ENCODE measurements around the gene FBXO46.
"Not testable (repeated sequence)": the region's sequence is repeated elsewhere in the genome, so short reads cannot be mapped to it uniquely, and the experiment has no call there.

FBXO46 gene

DNA sequence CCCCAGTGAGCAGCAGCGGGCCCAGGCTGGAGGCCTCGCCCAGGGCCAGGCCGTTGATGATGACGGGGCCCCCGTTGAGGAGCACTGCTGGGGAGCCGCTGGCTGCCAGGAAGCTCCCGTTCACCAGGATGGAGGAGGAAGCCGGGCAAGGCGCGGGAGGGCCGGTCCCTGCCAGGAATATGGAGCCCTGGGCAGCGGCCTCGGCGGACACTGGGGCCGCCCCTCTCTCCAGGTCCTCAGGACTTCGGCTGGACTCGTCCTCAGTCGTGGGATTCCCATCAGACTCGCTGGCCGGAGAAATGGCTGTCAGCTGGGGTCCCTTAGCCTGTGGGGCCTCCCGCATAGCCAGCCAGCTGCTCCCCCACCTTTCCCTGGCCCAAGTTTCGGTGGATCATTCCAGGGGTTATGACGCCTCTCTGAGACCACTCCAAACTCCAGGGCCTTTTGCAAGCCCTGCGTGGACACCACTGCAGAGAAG, 36.2 kb upstream of the FBXO46 start:
- DNase-seq (ENCODE audit: low read depth in 3 of 3, low spot score in 1 of 3) = no peak

DNA sequence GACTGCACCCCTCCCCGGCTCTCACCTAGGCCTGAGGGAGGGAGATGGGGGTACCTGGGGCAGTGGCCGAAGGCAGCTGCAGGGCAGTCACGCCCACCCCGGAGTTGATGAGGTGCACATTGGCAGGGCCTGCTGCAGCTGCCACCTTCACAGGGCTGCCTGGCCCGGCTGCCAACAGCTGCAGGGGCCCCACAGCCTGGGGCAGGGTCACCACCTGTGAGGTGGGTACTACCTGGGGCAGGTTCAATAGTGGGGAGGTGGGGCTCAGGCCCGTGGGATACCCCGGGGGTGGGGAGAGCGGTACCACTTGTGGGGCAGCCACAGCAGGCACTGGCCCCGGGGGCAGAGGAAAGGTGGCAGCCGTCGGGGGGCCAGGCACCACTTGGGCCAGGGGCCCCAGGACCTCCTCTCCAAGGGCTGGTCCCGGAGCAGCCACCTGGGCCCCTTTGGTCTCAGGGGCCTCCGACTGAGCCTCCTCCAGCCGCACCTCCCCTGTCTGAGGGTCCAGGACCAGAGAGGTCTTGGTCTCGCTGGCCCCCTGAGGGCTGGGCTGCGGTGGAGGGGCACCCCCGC, 35.7 kb upstream of the FBXO46 start:
- DNase-seq (ENCODE audit: low read depth in 3 of 3, low spot score in 1 of 3) = no peak

GRCh38 chr19:45765702-45766295, 35.1 kb upstream of the FBXO46 start:
- no peak for DNase-seq (ENCODE audit: low read depth in 3 of 3, low spot score in 1 of 3)

GRCh38 chr19:45764945-45765701, 34.4 kb upstream of the FBXO46 start:
- no peak for DNase-seq (ENCODE audit: low read depth in 3 of 3, low spot score in 1 of 3)

GRCh38 chr19:45764475-45764874, 33.8 kb upstream of the FBXO46 start:
- no peak for DNase-seq (ENCODE audit: low read depth in 3 of 3, low spot score in 1 of 3)

DNA sequence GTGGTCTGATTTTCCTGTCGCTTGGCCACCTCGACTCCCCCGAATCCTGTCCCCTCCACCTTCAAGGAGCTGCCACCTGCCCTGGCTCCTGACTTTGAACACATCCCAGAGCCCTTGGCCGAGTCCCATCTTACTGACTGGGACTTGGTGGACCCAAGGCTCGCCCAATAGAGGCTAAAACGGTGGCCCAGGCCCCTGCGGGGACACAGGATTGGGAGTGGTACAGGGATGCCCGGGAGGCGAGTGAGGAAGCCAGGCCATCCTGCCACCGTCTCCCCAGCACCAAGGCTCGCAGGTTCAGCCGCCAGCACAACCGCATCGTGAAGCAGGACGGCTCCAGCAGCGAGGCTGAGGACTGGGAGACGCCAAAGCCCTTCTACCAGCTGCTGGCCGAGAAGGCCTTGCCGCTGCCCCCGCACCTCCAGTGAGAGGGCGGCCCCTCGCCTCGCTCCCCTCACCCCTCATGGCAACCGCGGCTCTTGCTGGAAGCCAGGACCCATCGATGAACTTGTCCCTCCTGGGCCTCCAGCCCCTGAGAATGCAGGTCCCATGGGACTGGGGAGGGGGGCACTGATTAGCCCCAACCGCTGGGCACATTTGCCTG, 33.1 kb upstream of the FBXO46 start:
- DNase-seq (ENCODE audit: low read depth in 3 of 3, low spot score in 1 of 3) = no peak

- no peak for DNase-seq (ENCODE audit: low read depth in 3 of 3, low spot score in 1 of 3)
Observed at GRCh38 chr19:45762870-45763631, 32.4 kb upstream of the FBXO46 start.

- DNase-seq (ENCODE audit: low read depth in 3 of 3, low spot score in 1 of 3) = no peak
Observed at GRCh38 chr19:45761714-45762113, 31.0 kb upstream of the FBXO46 start.

- DNase-seq (ENCODE audit: low read depth in 3 of 3, low spot score in 1 of 3) = no peak
Observed at GRCh38 chr19:45758921-45759320, 28.2 kb upstream of the FBXO46 start.

GRCh38 chr19:45757695-45758094, 27.0 kb upstream of the FBXO46 start:
- no peak for DNase-seq (ENCODE audit: low read depth in 3 of 3, low spot score in 1 of 3)

GRCh38 chr19:45754323-45754722, 23.6 kb upstream of the FBXO46 start:
- no peak for DNase-seq (ENCODE audit: low read depth in 3 of 3, low spot score in 1 of 3)

GRCh38 chr19:45753548-45753947, 22.9 kb upstream of the FBXO46 start:
- no peak for DNase-seq (ENCODE audit: low read depth in 3 of 3, low spot score in 1 of 3)

DNA sequence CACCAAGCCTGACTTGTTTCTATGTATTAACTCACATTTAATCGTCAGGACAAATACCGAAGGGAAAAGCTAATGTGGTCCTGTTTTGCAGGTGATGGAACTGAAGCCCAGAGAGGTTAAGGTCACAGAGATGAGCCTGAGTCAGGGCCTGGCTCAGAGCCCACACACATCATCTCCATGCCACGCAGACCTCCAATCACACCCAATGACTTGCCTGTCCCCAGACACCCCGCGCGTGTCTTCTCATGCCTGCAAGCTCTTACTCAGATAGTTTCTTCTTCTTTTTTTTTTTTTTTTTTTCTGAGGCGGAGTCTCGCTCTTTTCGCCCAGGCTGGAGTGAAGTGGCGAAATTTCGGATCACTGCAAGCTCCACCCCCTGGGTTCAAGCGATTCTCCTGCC, 21.9 kb upstream of the FBXO46 start:
- no peak for DNase-seq (ENCODE audit: low read depth in 3 of 3, low spot score in 1 of 3)

DNA sequence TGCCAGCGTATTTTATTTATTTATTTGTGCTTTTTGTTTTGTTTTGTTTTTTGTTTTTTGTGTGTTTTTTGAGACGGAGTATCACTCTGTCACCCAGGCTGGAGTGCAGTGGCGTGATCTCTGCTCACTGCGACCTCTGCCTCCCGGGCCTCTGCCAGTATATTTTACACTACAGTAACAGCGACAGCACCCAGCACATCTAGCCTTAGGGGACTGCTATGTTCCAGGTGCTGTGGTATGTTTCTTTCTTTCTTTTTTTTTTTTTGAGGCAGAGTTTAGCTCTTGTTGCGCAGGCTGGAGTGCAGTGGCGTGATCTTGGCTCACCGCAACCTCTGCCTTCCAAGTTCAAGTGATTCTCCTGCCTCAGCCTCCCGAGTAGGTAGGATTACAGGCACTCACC, 20.8 kb upstream of the FBXO46 start:
- DNase-seq (ENCODE audit: low read depth in 3 of 3, low spot score in 1 of 3) = not testable (repeated sequence)

DNA sequence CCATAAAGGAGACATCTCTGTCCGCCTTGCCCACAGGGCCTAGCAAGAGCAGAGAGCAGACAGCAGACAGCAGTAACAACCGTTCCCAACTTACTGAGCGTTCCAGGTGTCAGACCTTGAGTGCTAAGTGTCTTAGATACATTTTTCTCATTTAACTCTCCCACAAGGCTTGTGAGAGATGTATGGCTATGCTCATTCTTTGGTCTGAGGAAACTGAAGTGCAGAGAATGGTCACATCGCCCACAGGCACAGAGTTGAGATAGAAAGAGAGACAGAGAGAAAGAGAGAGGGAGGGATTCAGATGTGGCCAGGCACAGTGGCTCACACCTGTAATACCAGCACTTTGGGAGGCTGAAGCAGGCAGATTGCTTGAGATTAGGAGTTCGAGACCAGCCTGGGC, 16.8 kb upstream of the FBXO46 start:
- DNase-seq (ENCODE audit: low read depth in 3 of 3, low spot score in 1 of 3) = no peak

- no peak for DNase-seq (ENCODE audit: low read depth in 3 of 3, low spot score in 1 of 3)
Observed at GRCh38 chr19:45746866-45747265, 16.2 kb upstream of the FBXO46 start.

DNA sequence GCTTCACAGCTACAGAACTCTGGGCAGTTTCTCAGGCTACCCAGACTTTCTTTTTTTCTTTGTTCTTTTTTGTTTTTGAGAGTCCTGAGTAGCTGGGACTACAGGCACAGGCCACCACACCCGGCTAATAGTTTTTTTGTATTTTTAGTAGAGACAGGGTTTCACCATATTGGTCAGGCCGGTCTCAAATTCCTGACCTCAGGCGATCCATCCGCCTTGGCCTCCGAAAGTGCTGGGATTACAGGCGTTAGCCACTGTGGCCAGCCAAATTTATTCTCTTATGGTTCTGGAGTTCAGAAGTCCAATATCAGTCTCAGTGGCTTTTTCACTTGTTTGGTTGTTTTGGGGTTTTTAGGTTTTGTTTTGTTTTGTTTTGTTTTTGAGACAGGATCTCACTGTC, 14.9 kb upstream of the FBXO46 start:
- no peak for DNase-seq (ENCODE audit: low read depth in 3 of 3, low spot score in 1 of 3)

DNA sequence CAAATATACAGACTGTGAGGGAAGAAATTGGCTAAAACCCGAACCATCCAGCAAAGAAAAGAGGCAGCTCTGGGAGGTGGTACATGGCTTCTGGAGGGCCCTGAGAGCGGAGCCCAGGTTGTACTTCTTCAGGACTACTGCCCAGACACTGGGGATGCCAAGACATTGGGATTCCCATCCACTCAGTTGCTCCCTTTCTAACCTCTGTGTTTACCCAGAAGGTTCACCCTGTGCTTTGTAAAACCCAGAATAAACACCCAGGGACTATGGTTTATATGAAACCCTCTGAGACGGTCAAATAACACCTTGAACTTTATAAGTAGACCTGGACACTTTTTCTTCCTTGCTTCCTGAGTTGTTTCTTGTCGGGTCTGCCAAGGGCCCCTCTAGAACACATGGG, 12.3 kb upstream of the FBXO46 start:
- no peak for DNase-seq (ENCODE audit: low read depth in 3 of 3, low spot score in 1 of 3)

GRCh38 chr19:45739498-45740439, 9.1 kb upstream of the FBXO46 start:
- no peak for DNase-seq (ENCODE audit: low read depth in 3 of 3, low spot score in 1 of 3)

GRCh38 chr19:45733160-45733810, 2.6 kb upstream of the FBXO46 start, which contains the start of gene MEIOSIN:
Gene MEIOSIN, plus strand, starts transcription at chr19:45733439. Its CDS starts 1,938 bp downstream, at chr19:45735377.
- no peak for DNase-seq (ENCODE audit: low read depth in 3 of 3, low spot score in 1 of 3)
